ENCODE results near the gene UQCC2.
A peak's percentile ranks its signal among the peaks of the same experiment; 100 is the strongest.

The UQCC2 gene

GRCh38 chr6:33711140-33712129, at the start of gene UQCC2:
TSS of gene UQCC2 (minus strand) at chr6:33711700. CDS start at chr6:33711686, 14 bp downstream.
- DNase-seq (ENCODE audit: low spot score), result peak; percentile 100

- no peak for DNase-seq (ENCODE audit: low spot score)
Observed at GRCh38 chr6:33759887-33760629, 48.6 kb upstream of the UQCC2 start.

- DNase-seq (ENCODE audit: low spot score), result no peak
Observed at GRCh38 chr6:33758815-33759216, 47.3 kb upstream of the UQCC2 start.

GRCh38 chr6:33757906-33758305, 46.4 kb upstream of the UQCC2 start:
- no peak for DNase-seq (ENCODE audit: low spot score)

GRCh38 chr6:33757113-33757512, 45.6 kb upstream of the UQCC2 start:
- no peak for DNase-seq (ENCODE audit: low spot score)

GRCh38 chr6:33756211-33756954, 44.9 kb upstream of the UQCC2 start:
- no peak for DNase-seq (ENCODE audit: low spot score)

GRCh38 chr6:33755070-33755869, 43.8 kb upstream of the UQCC2 start:
- no peak for DNase-seq (ENCODE audit: low spot score)

GRCh38 chr6:33754222-33754621, 42.7 kb upstream of the UQCC2 start:
- no peak for DNase-seq (ENCODE audit: low spot score)

- DNase-seq (ENCODE audit: low spot score), result no peak
Observed at GRCh38 chr6:33752646-33753015, 41.1 kb upstream of the UQCC2 start.

- no peak for DNase-seq (ENCODE audit: low spot score)
Observed at GRCh38 chr6:33751771-33752645, 40.5 kb upstream of the UQCC2 start.

GRCh38 chr6:33750244-33750991, 38.9 kb upstream of the UQCC2 start:
- no peak for DNase-seq (ENCODE audit: low spot score)

- no peak for DNase-seq (ENCODE audit: low spot score)
Observed at GRCh38 chr6:33749401-33749800, 37.9 kb upstream of the UQCC2 start.

- DNase-seq (ENCODE audit: low spot score), result no peak
Observed at GRCh38 chr6:33748841-33749240, 37.3 kb upstream of the UQCC2 start.

GRCh38 chr6:33747823-33748222, 36.3 kb upstream of the UQCC2 start:
- no peak for DNase-seq (ENCODE audit: low spot score)

- DNase-seq (ENCODE audit: low spot score), result no peak
Observed at GRCh38 chr6:33746651-33747100, 35.2 kb upstream of the UQCC2 start, which contains the start of gene IP6K3. TSS of gene IP6K3 (minus strand) at chr6:33746905. CDS start at chr6:33735476, 11,429 bp downstream.

GRCh38 chr6:33746036-33746600, 34.6 kb upstream of the UQCC2 start:
- DNase-seq (ENCODE audit: low spot score), result peak; percentile 75

GRCh38 chr6:33745548-33745947, 34.0 kb upstream of the UQCC2 start:
- no peak for DNase-seq (ENCODE audit: low spot score)

- DNase-seq (ENCODE audit: low spot score), result no peak
Observed at GRCh38 chr6:33744895-33745546, 33.5 kb upstream of the UQCC2 start.

All from GM03348 (cell line).